GM19324 (cell line): ENCODE results near the gene GNG12.

Source experiments
- ATAC-seq: cut with Tn5 transposase; IDR thresholded peaks from one replicate; pipeline ENCODE4 v1.9.1; 2021; ENCODE audit warnings: mild to moderate bottlenecking, moderate library complexity; ENCODE audit not compliant: unreplicated experiment, low FRiP score

GNG12 gene

DNA sequence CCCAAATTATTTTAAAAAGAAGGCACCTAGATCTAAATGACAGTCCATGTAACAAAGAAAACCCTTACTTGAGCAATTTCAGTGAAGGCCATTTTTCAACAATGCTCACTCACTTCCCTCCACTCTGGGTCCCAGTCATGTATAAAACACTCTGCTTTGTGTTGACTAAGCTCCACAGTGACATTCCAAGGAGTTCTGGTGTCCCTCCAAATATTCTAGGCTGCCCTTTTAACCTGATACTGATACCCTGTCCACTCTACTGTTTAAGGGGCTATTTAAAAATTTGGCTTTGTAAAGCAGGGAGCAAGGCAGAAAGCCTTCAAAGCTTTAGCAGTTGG lies 73.6 kb downstream of the GNG12 start:
- peak; percentile 21 for ATAC-seq

DNA sequence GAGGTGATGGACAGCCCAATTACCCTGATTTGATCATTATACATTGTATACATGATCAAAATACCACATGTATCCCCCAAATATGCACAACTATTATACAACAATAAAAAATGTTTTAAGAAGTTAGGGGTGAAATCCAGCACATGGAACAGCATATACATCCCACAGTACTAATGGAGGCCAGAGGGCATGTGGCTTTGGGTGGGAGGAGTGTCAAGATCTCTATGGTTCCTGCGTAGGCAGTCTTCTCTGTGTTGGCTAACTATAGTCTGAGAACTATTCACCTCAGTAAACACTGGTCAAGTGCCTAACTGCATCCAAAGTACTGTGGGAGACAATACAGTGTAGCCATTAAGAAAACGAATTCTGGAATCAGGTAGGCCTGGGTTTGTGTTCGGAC lies 74.2 kb downstream of the GNG12 start:
- no peak for ATAC-seq

DNA sequence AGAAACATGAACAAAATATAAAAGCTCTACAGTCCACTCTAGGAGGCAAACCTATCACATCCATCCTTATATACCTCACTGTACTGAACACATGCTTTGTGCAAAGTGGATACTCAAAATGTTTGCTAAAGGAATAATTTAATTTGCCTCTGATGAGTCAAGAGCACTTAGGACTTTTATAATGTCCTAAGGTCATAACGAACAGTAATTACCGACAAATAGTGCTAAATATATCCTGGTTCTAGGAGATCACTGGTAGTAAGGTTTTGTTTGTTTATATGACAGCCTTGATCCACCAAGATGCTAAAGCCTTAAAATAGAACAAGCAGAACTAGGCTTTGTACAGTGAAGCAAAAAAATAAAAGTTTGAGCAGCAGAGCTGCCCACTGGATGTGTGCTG lies 77.6 kb downstream of the GNG12 start:
- no peak for ATAC-seq

DNA sequence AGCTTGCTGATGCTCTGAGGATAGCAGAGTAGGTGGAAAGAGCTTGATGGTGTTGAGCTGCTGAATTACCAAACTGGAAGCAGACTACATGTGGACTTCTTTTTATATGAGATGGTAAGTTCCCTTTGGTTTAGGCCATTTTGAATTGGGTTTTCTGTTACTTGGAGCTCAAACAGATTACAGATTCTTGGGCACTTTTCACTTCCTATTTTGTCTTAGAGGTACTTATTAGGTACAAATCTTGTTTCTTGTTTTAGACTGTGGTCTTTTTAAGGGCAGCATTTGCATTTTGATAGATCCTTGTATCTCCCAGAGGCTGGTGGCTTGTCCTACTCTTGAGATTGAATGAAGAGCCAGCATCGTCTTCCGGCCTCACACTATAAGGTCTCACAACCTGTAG lies 78.1 kb downstream of the GNG12 start:
- ATAC-seq: no peak

DNA sequence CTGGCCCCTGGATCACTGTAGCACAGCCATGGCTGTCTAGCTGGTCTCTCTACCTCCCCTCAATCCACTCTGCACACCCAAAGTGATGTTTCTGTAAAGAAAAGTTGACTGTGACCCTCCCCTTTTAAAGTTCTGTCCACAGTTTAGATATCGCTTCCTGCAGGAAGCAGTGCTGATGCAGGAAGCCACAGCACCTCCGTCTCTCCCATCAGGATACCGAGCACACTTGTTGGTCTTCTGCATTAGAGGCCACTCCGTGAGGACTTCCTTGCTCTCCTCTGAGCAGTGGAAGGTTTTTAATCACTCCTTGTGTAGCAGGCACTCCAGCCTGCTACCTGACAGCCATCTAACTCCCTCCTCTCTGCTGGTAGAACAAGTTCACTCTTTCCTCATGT lies 78.7 kb downstream of the GNG12 start:
- no peak for ATAC-seq

DNA sequence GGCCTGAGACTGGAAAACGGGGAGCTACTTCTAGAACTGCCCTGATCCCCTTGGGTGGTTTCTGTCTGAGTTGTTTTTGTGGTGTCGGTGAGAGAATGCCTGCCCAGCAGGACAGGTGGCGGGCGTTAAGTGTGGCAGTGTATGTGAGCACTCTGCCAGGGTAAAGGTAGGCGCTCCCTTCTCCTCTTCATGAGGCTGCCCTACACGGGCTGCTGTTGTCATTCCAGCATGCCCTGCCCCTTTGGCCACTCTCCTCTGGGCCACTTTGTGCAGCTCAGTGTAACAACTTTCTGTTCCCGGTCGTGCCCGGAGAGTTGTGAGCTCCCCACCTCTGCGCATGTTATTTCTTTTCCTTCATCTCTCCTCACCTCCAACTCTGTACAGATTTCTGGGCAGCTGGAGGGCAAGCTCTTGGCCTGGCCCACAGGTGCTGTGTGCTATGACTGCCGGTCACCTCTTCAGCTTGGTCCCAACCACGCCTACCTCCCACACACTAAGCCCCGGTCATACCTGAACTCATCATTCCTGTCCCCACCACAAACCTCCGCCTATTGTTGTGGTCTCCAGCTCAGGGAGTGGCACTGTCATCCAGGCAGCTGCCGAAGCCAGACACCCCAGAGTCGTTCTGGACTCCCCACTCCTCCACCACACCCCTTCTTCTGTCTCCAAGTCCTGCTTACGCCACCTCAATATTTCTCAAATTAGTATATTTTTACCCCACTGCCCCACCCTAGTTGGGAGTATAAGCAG lies 79.3 kb downstream of the GNG12 start:
- ATAC-seq: no peak

DNA sequence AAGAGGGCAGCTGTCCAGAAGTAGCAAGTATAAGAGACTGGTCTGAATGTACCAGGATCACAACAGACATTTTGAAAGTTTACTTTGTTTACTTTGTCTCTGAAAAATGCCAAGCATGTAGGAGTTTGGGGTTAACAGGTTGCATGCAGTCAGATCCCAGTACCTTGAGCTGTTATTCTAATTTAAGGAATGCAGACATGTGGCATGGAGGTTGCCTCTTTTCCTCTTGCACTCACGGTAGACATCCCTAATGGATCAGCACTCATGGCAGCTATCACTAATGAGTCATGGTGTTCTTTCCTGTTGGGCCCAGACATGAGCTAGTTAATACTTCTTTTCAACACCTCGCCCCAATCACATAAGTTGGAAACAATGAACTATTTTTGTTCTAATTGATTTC lies 81.0 kb downstream of the GNG12 start:
- no peak for ATAC-seq

DNA sequence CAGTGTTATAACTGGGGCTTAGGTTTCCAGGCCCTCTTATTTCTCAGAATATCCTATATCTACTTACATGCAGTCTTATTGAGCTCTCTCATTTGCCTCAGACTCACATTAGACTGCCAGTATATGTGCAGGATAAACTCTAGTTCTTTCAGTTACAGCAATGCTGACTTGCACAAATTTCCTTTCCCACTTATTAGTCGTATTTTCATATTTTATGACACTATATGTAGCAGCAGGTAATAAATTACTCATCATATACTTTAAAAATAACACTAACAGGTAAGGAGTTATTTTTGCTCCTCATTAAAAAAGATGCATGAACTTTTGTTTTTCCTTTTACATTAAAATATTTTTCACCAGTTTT lies 82.6 kb downstream of the GNG12 start:
- no peak for ATAC-seq

DNA sequence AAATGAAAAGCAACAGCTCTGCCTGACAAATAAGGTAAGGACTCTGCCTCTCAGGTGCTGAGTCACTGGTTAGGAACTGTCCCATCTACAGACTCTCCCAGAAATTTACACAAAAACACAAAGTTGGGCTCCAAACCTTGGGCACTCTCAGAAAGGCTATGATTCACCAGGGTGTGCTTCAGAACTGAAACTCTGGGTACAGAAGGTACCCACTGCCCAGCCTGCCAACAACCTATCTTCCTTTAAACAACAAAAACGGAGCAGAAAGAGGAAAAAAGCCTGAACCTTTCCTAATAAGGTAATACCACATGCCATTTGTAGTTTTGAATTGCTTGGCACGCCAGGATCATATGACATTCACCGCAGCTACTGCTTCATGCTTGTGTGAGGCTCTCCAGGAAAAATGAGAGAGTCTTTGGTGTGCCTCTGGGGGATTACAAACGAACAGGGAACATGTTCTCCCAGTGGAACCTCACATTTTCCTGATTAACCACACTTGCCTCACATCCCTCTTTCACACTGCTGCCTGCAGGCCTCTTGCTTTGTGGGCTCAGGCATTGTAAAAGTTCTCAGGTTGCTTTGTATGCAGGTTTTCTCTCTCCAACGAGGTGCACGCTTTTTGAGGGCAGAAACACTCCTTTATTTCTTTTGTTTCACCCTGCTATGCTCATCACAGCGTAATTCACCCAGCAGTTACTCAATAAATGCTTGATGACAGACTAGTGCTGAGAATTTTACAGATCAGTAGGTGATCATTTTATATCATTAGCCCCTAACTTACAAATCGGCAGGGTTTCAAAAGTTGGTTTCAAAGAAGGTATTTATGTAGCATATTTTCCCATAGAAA lies 83.2 kb downstream of the GNG12 start:
- no peak for ATAC-seq

DNA sequence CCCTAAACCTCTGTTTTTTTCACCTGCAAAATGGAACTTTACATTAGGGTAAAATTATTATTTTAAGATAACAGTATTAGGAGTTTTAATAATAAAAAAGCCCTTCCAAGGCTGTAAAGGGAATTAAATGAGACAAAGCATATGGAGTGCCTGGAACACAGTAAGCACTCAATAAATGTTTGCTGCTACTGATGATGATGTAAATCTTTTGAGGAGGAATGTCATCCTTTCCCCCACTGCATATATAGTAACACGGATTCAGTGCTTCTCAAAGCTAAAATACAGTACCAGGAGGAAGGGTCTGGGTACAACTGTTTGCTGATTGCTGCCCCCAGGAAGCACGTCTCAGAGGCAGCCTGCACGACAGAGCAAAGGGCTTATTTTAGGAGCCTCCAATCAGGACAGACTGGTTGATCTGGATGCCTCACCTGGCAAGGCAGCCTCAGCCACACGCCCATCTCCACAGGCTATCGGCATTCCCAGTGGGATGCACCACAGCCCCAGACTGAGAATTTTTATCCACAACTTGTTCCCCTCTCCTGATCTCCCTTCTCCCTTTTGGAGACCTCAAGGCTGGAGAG lies 83.9 kb downstream of the GNG12 start:
- ATAC-seq: no peak

DNA sequence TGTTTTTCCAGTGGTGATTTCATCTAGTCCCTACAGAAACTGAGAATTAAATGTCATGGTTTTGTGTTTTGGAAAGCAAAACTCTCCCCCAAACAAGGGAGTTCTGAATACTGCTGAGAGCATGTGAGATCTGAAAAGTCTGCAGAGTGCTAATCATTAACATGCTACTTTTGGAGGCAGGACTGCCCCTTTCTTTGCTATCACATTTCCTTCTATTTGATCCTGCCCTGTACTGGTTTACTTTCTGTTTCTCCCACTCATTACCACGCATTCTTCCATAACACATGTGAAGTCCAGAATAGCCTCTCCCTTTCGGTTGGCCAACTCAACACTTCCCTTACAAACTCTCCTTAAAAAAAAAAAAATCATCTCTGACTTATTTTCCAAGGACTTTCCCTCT lies 84.6 kb downstream of the GNG12 start:
- peak; percentile 84 for ATAC-seq

DNA sequence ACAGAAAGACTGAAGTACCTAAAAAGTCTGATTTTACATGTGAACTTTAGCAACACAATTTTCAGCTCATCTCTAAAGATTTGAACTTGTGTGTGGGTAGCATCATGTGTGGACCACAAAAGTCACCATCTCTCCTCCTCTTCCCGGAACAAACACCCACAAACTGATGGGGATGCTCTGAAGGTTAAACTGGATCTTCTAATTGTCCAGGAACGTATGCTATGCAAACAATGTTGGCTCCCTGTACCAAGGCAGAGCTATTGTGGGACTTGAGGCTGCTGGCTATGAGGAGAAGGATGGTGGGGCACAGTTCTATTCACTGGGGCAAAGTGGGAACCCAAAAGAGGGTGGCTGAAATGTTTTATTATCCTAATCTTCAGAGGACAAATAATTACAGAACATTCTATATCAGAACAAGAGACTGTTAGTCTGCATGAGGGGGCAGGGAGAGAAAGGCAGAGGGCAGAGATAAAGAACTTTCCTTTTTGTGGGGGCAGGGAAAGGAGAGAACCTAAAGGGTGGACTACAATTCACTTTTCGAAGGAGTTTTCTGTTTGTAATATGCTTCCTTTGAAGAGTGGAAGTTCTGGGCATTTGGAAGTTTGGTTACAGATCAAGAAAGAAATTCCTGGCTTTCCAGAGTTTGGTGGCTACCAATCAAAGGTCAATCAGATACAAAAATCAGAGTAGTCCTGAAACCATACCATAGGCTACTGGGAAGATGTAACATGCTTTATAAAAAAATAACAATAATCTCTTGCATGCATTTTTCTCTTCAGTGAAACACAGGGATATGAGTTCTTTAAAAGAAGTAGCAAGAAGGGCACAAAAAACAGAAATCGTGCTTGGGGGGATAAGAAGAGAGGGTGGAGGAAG lies 85.4 kb downstream of the GNG12 start:
- ATAC-seq: no peak

DNA sequence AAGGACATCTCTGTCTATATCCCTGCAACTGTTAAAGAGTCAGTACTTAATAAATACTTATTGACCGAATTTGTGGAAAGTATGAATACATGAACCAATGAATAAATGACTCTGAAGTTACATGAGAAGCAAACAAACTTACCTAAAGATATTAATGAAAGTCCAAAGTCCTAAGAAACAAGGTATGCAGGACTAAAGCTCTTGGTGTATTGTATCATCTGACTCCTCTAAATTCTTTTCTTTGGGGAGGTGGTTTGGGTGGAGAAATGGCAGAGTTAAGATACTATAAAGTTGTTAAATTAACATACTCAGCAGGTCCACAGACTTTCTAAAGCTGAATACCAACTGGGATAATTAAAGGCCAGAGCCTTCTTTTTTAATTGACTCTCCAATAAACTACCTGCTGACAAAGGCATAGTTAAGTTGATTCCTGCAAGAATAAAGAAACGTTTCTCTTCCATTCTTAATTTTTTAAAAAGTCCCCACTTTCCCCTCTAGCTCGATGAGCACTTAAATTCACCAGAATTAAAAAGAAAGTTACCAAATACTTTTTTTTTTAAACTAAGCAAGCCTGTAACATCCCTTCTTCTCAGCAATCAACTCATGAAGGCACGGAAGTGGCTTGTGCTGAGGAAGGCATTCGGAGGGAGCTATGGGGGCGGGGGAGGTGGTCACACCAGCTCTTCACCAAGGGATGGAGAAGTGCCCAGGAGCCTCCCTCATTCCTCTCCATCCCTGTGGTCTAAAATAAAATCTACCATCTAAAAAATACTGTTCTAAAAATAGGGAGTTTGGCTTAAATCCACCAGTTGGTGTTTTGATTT lies 87.2 kb downstream of the GNG12 start:
- ATAC-seq: no peak

DNA sequence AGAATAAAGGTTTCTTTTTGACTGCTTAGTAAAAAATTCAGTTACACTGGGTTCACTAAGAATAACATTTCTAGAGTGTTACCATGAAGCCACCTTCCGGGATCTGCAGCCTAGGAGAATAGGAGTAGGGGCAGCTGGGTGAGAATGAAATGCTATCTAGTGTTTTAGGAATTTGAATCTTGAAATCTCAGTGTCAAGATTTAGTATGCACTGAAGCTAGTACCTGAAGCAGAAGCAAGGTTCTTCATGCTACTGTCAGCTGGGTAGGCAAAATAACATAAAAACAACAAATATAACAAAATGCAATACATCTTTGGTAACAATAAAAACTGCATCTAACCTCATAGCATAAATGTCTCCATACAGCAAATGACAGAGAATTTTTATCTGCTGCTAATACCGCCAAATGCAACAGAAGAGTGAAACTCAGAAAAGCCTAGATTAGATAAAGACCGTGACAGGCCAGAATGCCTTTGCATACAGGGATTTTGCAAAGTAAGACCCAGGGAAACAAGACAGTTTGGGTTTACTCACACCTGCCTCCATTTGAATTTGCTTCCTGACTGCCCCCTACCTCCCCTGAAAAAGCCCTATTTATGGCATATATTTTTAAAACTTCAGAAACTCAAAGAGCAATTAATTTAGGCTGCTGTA lies 90.1 kb downstream of the GNG12 start:
- ATAC-seq: peak; percentile 65

DNA sequence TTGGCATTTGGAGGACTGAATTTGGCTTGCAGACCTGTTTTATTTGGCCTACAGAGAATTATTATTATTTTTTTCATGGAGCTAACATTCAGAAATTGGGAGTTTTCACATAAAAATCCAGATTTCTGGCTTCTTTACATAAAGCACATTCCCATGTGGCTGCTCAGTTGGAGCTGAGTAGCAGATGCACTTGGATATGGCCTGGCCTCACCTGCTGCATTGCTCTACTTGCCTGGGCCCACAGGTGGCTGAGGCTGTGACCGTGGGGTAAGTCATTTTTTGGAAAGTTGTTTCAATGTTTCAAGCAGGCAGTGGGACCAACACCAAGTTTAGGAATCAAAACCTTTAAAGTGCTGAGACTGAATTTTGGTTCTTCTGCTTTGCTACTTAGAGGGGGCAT lies 91.5 kb downstream of the GNG12 start:
- ATAC-seq: no peak

DNA sequence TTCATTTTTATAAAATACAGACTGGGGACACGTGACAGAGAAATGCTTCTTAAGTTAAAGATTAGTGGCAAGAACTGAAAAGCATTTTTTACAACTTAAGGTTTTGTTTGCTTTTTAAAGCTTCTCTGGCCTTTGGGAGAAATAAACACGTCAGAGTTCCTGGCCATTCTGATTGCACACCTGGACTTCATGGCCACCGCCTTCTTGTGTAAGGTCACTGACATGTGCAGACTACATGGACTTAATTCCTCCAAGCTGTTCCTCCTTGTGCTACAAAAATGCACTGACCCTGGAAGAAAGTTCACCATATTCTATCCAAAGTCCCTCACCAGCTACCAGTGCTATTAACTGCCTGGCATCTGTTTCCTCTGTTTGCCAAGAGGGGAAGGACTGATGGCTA lies 92.1 kb downstream of the GNG12 start:
- ATAC-seq: no peak

DNA sequence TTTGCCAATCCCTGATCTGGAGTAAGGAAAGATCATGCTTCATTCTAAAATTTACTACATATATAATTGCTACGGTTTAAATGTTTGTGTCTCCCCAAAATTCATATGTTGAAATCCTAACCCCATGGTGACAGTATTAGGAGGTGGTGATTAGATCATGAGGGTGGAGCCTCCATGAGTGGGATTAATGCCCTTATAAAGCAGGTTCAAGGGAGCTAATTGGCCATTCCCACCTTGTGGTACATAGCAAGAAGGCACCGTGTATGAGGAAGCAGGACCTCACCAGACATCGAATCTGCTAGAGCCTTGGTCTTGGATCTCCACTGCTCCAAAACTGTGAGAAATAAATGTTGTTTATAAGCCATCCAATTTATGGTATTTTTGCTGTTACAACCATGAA lies 92.7 kb downstream of the GNG12 start:
- no peak for ATAC-seq

DNA sequence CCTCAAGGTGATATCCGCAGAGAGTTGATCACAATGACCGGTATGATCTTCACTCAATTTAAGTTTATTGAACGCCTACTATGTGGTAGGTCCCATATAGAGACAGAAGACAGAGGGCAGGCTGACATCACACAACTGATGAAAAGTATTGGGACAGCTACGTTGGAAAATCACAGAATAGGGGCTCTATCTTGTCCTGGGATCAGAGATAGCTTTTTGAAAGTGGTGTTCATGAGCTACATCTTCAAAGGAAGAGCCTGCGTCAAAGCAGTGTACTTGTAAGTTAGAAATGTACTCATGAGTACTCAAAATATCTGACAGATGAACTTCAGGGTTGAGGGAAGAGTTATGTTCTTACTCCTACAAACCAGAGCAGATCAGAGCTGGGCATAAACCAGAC lies 93.9 kb downstream of the GNG12 start:
- no peak for ATAC-seq

DNA sequence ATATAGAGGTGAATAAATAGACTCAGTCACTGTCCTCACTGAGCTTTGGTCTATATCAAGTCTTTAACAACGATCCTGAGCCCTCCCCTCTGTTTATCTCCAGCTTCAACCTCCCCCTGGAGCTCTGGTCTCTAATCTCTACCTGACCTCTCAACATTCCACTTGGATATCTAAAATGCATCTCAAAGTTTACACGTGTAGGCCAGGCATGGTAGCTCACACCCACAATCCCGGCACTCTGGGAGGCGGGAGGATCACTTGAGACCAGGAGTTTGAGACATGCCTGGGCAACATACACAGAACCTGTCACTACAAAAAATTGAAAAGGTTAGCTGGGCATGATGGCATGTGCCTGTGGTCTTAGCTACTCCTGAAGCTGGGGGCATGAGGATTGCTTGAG lies 94.9 kb downstream of the GNG12 start:
- no peak for ATAC-seq

DNA sequence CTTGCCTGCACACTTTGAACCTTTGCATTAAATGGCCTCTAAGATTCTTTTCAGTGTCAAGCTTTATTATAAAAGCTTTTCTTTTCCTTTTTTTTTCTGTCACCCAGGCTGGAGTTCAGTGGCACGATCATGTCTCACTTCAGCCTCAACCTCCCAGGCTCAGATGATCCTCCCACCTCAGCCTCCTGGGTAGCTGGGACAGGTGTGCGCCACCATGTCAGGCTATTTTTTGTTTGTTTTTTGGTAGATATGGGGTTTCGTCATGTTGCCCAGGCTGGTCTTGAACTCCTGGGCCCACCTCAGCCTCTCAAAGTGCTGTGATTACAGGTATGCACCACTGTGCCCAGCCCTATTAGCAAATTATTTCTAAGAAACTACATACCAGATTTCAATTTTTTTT lies 95.4 kb downstream of the GNG12 start:
- ATAC-seq: no peak
